Smooth muscle cell of the brain vasculature (primary cell): Measurements from ENCODE around the gene TP53I11.

Experiments used
- DNase-seq: peaks from one replicate; pipeline ENCODE4 v3.0.0-alpha.2; 2012; ENCODE audit warnings: low read depth, low spot score

TP53I11 gene

DNA sequence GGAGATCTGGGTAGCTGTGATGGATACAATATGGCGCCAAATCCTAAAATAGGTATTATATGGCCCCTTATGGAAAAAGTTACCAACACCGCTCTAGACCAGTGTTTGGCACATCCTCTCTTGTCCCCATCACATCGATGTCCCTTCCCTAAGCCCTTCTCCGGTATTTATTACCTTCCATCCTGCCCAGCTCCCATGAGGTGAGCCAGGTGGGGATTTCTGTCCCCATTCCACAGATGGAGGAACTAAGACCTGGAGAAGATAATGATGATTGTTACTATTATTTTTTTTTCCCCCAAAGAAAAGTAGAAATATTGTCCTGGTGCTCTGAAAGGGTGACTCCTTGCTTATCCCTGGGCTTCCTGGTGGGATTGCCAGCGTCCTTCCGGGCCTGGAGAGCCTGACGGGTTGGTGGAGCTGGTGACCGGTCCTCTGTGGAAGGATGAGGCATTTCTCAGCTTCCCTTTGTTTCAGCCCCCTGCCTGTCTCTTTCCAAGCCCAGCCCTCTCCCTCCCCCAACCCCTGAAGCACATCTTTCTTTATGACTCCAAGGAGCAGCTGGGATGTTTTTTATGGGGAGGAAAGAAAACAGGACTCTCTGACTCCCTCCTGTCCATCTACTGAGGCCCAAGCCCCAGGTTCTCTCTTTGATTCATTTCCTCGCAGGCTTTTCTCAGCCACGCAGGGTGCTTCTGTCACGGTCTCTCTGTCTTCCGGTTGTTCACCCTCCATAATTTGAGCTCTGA lies 65.4 kb downstream of the TP53I11 start:
- no peak for DNase-seq

DNA sequence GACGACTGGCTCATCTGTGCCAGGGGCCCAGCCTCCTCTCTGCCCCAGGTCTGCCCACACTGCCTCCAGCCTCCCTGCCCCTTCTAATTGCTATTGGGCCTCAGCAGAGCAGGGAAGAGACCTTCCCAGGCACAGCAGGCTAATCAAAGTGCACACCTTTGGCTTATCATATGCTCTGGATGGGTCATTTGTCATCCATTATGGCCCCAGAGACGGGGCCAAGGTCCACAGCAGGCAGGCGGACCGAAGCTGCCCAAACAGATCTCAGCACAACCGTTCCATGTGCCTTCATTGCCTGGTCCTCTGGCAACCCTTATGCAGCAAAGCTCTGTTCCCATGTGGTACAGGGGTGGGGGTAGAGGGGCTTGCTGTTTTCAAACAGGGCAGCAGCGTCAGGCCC lies 66.6 kb downstream of the TP53I11 start:
- DNase-seq = no peak

DNA sequence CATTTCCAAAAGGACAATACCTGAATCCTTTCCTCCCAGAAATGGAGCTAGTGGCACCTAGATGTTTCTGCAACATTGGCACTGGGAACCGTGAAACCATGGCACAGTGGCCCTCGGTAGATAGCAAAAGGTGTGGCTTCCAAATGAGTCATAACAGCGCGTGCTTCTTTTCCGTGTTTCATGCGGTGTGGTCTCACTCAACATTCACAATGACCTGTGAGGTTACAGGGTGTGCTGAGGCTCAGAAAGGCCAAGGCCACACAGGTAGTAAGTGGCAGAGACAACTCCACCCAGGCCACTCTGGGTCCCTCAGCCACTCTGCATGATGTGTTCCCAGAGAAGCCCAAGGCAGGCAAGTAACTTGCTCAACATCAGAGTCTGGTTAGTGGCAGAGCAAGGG lies 67.4 kb downstream of the TP53I11 start:
- DNase-seq = no peak
